BLaER1 treated with 17β-estradiol and CSF1 and Interleukin-3, amounts not matched to agents 10 nM and 100 nM (cell line): ENCODE results near the gene MTERF2.

ENCODE experiments used
- H3K27ac ChIP-seq, 11 experiments: shearing (Covaris generic); formaldehyde crosslinking; 2 replicates each; pipeline ENCODE4 v1.8.1; 2022
- H3K27me3 ChIP-seq, 11 experiments: shearing (Covaris generic); formaldehyde crosslinking; 2 replicates each; pipeline ENCODE4 v1.8.1; 2022
- H3K36me3 ChIP-seq, 11 experiments: shearing (Covaris generic); formaldehyde crosslinking; 2 replicates each; pipeline ENCODE4 v1.8.1; 2022
- H3K4me1 ChIP-seq, 10 experiments: shearing (Covaris generic); formaldehyde crosslinking; 2 replicates each; pipeline ENCODE4 v1.8.1; 2022
- H3K4me2 ChIP-seq, 11 experiments: shearing (Covaris generic); formaldehyde crosslinking; 2 replicates each; pipeline ENCODE4 v1.8.1; 2022
- H3K4me3 ChIP-seq, 10 experiments: shearing (Covaris generic); formaldehyde crosslinking; 2 replicates each; pipeline ENCODE4 v1.8.1; 2022
- H3K9ac ChIP-seq, 11 experiments: shearing (Covaris generic); formaldehyde crosslinking; 2 replicates each; pipeline ENCODE4 v1.8.1; 2022
- H3K9me3 ChIP-seq, 11 experiments: shearing (Covaris generic); formaldehyde crosslinking; replicated peaks in 1 of 11; 2 replicates each; pipeline ENCODE4 v1.8.1; 2022
- H4K20me1 ChIP-seq, 11 experiments: shearing (Covaris generic); formaldehyde crosslinking; 2 replicates each; pipeline ENCODE4 v1.8.1; 2022
- Cebpa-rat ChIP-seq, 11 experiments: shearing (Covaris generic); IDR thresholded peaks; 2 replicates each; pipeline ENCODE4 v1.8.1; 2022

MTERF2 gene

GRCh38 chr12:106986625-106987389, at the start of gene MTERF2:
Gene MTERF2 (minus strand): TSS chr12:106987146. CDS start chr12:106978714, 8,432 bp downstream.
- peak within 1 kb of the TSS; percentile 56 to 84 (median 74); a peak in 21 of 22 replicates for H3K27ac ChIP-seq
- TF ChIP-seq Cebpa-rat (IDR thresholded peaks at IDR 0.05), result no peak
- H3K4me1 ChIP-seq, result peaks cover 13 to 25% (median 22%) of the 10 kb centered on the region in 10 experiments
- no peaks in the 10 kb centered on the region for H3K27me3 ChIP-seq
- peaks cover 0 to 14% (median 0%) of the 10 kb centered on the region in 11 experiments; a peak in 7 of 22 replicates for H3K9me3 ChIP-seq
- peaks cover 0 to 6% (median 0%) of the 10 kb centered on the region in 11 experiments; a peak in 2 of 22 replicates for H4K20me1 ChIP-seq
- peaks cover 11 to 21% (median 17%) of the 10 kb centered on the region in 11 experiments; a peak in 20 of 22 replicates for H3K36me3 ChIP-seq
- H3K4me3 ChIP-seq, result peak within 1 kb of the TSS; percentile 63 to 81 (median 75)
- peak within 1 kb of the TSS; percentile 80 to 92 (median 86) for H3K4me2 ChIP-seq
- H3K9ac ChIP-seq, result peak within 1 kb of the TSS; percentile 78 to 88 (median 85)

GRCh38 chr12:107035733-107036132, 48.8 kb upstream of the MTERF2 start:
- H3K4me1 ChIP-seq, result peaks cover 7 to 21% (median 19%) of the 10 kb centered on the region in 10 experiments; a peak in 17 of 20 replicates

GRCh38 chr12:107033758-107034739, 47.1 kb upstream of the MTERF2 start:
- Histone ChIP-seq H4K20me1 (no peaks in the 10 kb centered on the region; a peak in 1 of 22 replicates), H3K36me3 (peaks cover 0 to 5% (median 0%) of the 10 kb centered on the region in 11 experiments; a peak in 1 of 22 replicates), H3K4me2 (no peak overlapping the region), H3K27ac (no peak overlapping the region), H3K27me3 (no peaks in the 10 kb centered on the region), H3K9me3 (peaks cover 0 to 12% (median 4%) of the 10 kb centered on the region in 11 experiments; a peak in 6 of 22 replicates), H3K9ac (no peak overlapping the region), H3K4me3 (no peak overlapping the region), H3K4me1 (peaks cover 8 to 28% (median 22%) of the 10 kb centered on the region in 10 experiments; a peak in 18 of 20 replicates)
- no peak for TF ChIP-seq Cebpa-rat (IDR thresholded peaks at IDR 0.05)

More at GRCh38 chr12:107035733-107036132, 48.8 kb upstream of the MTERF2 start:
- no peak overlapping the region for H3K4me3 ChIP-seq
- no peaks in the 10 kb centered on the region for H3K27me3 ChIP-seq
- no peak overlapping the region for H3K9ac ChIP-seq
- 0 out of 22 replicates have a peak overlapping the region, but pooled peaks of 2 of the 11 experiments have one; percentile 5 to 17 for H3K4me2 ChIP-seq
- peaks cover 0 to 14% (median 4%) of the 10 kb centered on the region in 11 experiments; a peak in 8 of 22 replicates for H3K9me3 ChIP-seq
- no peaks in the 10 kb centered on the region; a peak in 1 of 22 replicates for H4K20me1 ChIP-seq
- no peak overlapping the region for H3K27ac ChIP-seq
- H3K36me3 ChIP-seq, result peaks cover 0 to 5% (median 0%) of the 10 kb centered on the region in 11 experiments; a peak in 1 of 22 replicates
- no peak for TF ChIP-seq Cebpa-rat (IDR thresholded peaks at IDR 0.05)

GRCh38 chr12:107032266-107032665, 45.3 kb upstream of the MTERF2 start:
- Histone ChIP-seq H3K36me3 (peaks cover 0 to 5% (median 0%) of the 10 kb centered on the region in 11 experiments; a peak in 1 of 22 replicates), H3K4me3 (no peak overlapping the region), H3K9ac (no peak overlapping the region), H3K4me2 (peak overlapping the region in 7 of 11 experiments; percentile 6 to 61 (median 44); a peak in 9 of 22 replicates), H3K27me3 (no peaks in the 10 kb centered on the region), H3K27ac (no peak overlapping the region), H3K4me1 (peaks cover 15 to 46% (median 34%) of the 10 kb centered on the region in 10 experiments), H4K20me1 (no peaks in the 10 kb centered on the region; a peak in 1 of 22 replicates), H3K9me3 (peaks cover 0 to 8% (median 0%) of the 10 kb centered on the region in 11 experiments; a peak in 4 of 22 replicates)
- TF ChIP-seq Cebpa-rat (IDR thresholded peaks at IDR 0.05), result no peak

GRCh38 chr12:107031061-107031460, 44.1 kb upstream of the MTERF2 start:
- TF ChIP-seq Cebpa-rat (IDR thresholded peaks at IDR 0.05), result no peak
- 0 out of 22 replicates have a peak overlapping the region, but pooled peaks of 1 of the 11 experiments have one; percentile 0 for H3K27ac ChIP-seq
- no peaks in the 10 kb centered on the region for H3K27me3 ChIP-seq
- no peak overlapping the region for H3K9ac ChIP-seq
- no peak overlapping the region for H3K4me3 ChIP-seq
- H3K36me3 ChIP-seq, result no peaks in the 10 kb centered on the region; a peak in 1 of 22 replicates
- H4K20me1 ChIP-seq, result no peaks in the 10 kb centered on the region; a peak in 1 of 22 replicates
- H3K9me3 ChIP-seq, result peaks cover 0 to 3% (median 0%) of the 10 kb centered on the region in 11 experiments; a peak in 3 of 22 replicates
- H3K4me2 ChIP-seq, result peak overlapping the region in 7 of 11 experiments; percentile 24 to 61 (median 44); a peak in 12 of 22 replicates
- peaks cover 24 to 58% (median 45%) of the 10 kb centered on the region in 10 experiments for H3K4me1 ChIP-seq

GRCh38 chr12:107029081-107029480, 42.1 kb upstream of the MTERF2 start:
- Histone ChIP-seq H3K9ac (no peak overlapping the region), H3K4me2 (peak overlapping the region in 2 of 11 experiments; percentile 0 to 8; a peak in 1 of 22 replicates), H4K20me1 (no peaks in the 10 kb centered on the region; a peak in 1 of 22 replicates), H3K4me3 (no peak overlapping the region), H3K27ac (peak overlapping the region in 4 of 11 experiments; percentile 2 to 83 (median 42); a peak in 8 of 22 replicates), H3K27me3 (no peaks in the 10 kb centered on the region), H3K9me3 (0 out of 22 replicates have a peak, but pooled peaks cover 0 to 3% (median 0%) of the 10 kb centered on the region in 11 experiments), H3K36me3 (no peaks in the 10 kb centered on the region), H3K4me1 (peaks cover 16 to 58% (median 41%) of the 10 kb centered on the region in 10 experiments)
- TF ChIP-seq Cebpa-rat (IDR thresholded peaks at IDR 0.05), result no peak

GRCh38 chr12:107027636-107028053, 40.7 kb upstream of the MTERF2 start:
- peak overlapping the region in 3 of 10 experiments; percentile 20 to 46 (median 22); a peak in 3 of 20 replicates for H3K4me3 ChIP-seq
- H3K4me2 ChIP-seq, result peak overlapping the region; percentile 35 to 83 (median 73); a peak in 20 of 22 replicates
- peak overlapping the region; percentile 35 to 78 (median 61); a peak in 15 of 22 replicates for H3K9ac ChIP-seq
- H3K27ac ChIP-seq, result peak overlapping the region; percentile 50 to 92 (median 80); a peak in 21 of 22 replicates
- no peaks in the 10 kb centered on the region for H4K20me1 ChIP-seq
- no peaks in the 10 kb centered on the region for H3K9me3 ChIP-seq
- TF ChIP-seq Cebpa-rat (IDR thresholded peaks at IDR 0.05), result no peak
- no peaks in the 10 kb centered on the region for H3K36me3 ChIP-seq
- H3K27me3 ChIP-seq, result no peaks in the 10 kb centered on the region
- H3K4me1 ChIP-seq, result peaks cover 16 to 58% (median 41%) of the 10 kb centered on the region in 10 experiments
